Measurements from ENCODE around the gene ERVK3-1. TPM values are rescaled to one million over a fixed set of nuclear protein-coding genes. Genes with fewer than 3 reads are reported as not detected.
"Not testable (repeated sequence)": the region's sequence is repeated elsewhere in the genome, so short reads cannot be mapped to it uniquely, and the experiment has no call there.

The ERVK3-1 gene
- total RNA-seq, 2 donors from 2014 or later, result 39.6 to 54.2 TPM

DNA sequence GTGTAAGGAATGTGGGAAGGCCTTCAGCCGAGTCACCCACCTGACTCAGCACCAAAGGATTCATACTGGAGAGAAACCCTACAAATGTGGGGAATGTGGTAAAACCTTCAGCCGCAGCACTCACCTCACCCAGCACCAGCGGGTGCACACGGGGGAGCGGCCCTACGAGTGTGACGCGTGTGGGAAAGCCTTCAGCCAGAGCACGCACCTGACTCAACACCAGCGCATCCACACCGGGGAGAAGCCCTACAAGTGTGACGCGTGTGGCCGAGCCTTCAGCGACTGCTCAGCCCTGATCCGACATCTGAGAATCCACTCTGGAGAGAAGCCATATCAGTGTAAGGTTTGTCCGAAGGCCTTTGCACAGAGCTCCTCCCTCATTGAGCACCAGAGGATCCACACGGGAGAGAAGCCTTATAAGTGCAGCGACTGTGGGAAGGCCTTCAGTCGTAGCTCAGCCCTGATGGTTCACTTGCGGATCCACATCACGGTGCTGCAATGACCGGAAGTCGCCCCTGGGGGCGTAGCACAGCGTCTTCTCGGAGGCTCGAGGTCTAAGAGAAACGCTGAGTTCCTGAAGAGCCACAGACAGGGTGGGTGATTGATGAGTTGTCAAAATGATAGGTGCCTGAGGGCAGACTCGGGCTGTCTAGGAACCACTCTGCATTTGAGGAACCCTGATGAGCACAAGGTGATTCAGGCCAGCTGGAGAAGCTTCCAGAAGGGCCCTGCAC lies 33.8 kb downstream of the ERVK3-1 start:
- ATAC-seq (no peak), DNase-seq (no peak)
- Histone ChIP-seq H3K4me3 (no peak overlapping the region), H3K9me3 (no peaks in the 10 kb centered on the region), H3K27me3 (no peaks in the 10 kb centered on the region), H3K4me1 (no peaks in the 10 kb centered on the region), H3K36me3 (replicated peaks in 1 of 2; ENCODE audit: insufficient read depth in 1 of 2, low read depth in 2 of 2) (peaks cover 0 to 2% of the 10 kb centered on the region in 2 donors), H3K27ac (no peak overlapping the region)
- no peak for TF ChIP-seq CTCF (IDR thresholded peaks at IDR 0.05)
- no peak for TF ChIP-seq POLR2A (IDR thresholded peaks at IDR 0.05)
- intact Hi-C loops (cut with DNase I), result no loop called here
- WGBS, 2 donors, result 77 to 79% methylated on average over 4 to 29 of the region's 30 CpGs

- 53 to 55% methylated on average over 5 of the region's 5 CpGs for WGBS, 2 donors
Observed at GRCh38 chr19:58345558-58345957, 40.4 kb downstream of the ERVK3-1 start.

DNA sequence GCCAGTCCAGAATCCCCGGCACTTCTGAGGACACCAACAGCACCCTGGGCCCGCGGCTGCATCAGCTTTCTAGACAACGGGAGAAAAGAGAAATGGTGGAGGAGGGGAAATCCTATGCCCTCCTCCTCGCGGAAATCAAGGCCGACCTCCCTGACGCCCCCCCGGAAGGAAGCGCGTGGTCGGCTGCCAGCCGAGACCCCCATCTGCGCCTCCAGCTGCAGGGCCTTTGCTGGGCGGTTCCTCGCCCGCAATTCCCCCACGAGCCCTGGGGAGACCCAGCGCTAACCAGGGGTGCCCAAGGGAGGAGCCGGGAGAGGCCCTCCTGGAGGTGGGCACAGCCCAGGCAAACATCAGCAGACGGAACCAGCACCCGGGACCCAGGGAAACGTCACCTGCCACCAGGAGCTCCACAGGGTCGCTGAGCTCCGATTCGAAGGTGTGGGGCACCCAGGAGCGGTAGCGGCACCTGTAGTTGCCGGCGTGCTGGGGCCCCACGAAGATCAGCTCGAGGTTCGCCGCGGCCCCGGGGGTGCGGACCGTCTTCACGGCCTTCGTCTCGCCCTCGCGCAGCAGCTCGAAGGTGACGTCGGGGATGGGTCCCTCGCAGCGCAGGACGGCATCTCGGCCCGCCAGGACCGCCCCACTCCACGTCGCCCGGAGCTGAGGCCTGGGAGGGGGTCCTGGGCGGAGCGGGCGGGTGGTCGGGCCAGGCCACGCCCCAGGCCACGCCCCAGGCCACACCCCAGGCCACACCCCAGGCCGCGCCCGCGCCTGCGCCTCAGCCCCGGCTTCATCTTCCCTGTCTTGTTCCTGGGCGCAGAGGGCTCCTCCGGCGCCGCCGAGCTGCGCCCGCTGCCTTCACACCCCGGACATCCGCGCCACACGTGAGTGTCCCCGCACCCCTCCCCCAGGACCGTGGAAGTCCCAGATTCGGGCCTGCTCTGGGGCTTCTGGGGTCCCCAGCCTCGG lies 42.1 kb downstream of the ERVK3-1 start:
- intact Hi-C loops (cut with DNase I), result no loop called here
- H3K27ac ChIP-seq, result peak overlapping the region in 2 of 4 donors; percentile 53 to 56
- H3K27me3 ChIP-seq, result peaks cover 0 to 5% of the 10 kb centered on the region in 2 donors
- ATAC-seq (peak; percentile 79), DNase-seq (peak; percentile 37 to 56 (median 42))
- peak overlapping the region; percentile 11 to 22 for H3K4me3 ChIP-seq
- H3K36me3 ChIP-seq (replicated peaks in 1 of 2; ENCODE audit: insufficient read depth in 1 of 2, low read depth in 2 of 2), result no peaks in the 10 kb centered on the region
- no peak for TF ChIP-seq CTCF (IDR thresholded peaks at IDR 0.05)
- peak in 2 of 3 donors; percentile 37 to 42 for TF ChIP-seq POLR2A (IDR thresholded peaks at IDR 0.05)
- peaks cover 18% of the 10 kb centered on the region for H3K4me1 ChIP-seq
- no peaks in the 10 kb centered on the region for H3K9me3 ChIP-seq
- WGBS, 2 donors, result 3 to 13% methylated on average over 20 to 76 of the region's 82 CpGs

More at GRCh38 chr19:58345558-58345957, 40.4 kb downstream of the ERVK3-1 start:
- H3K9me3 ChIP-seq, result no peaks in the 10 kb centered on the region
- no peaks in the 10 kb centered on the region for H3K36me3 ChIP-seq (replicated peaks in 1 of 2; ENCODE audit: insufficient read depth in 1 of 2, low read depth in 2 of 2)
- DNase-seq (no peak), ATAC-seq (no peak)
- H3K4me1 ChIP-seq, result peaks cover 15% of the 10 kb centered on the region
- TF ChIP-seq CTCF (IDR thresholded peaks at IDR 0.05) (no peak), POLR2A (IDR thresholded peaks at IDR 0.05) (no peak)
- H3K27ac ChIP-seq, result no peak overlapping the region
- peaks cover 0 to 5% of the 10 kb centered on the region in 2 donors for H3K27me3 ChIP-seq
- intact Hi-C loops (cut with DNase I), result no loop called here
- no peak overlapping the region for H3K4me3 ChIP-seq

GRCh38 chr19:58348080-58348479 lies 42.9 kb downstream of the ERVK3-1 start:
- H3K36me3 ChIP-seq (replicated peaks in 1 of 2; ENCODE audit: insufficient read depth in 1 of 2, low read depth in 2 of 2); intact Hi-C loops (cut with DNase I); DNase-seq; ATAC-seq; H3K27ac ChIP-seq; H3K9me3 ChIP-seq; H3K27me3 ChIP-seq: not testable (repeated sequence)
- peaks cover 18% of the 10 kb centered on the region for H3K4me1 ChIP-seq
- 14 to 17% methylated on average over 12 of the region's 12 CpGs for WGBS, 2 donors
- peak overlapping the region in 1 of 2 donors; percentile 22 for H3K4me3 ChIP-seq

DNA sequence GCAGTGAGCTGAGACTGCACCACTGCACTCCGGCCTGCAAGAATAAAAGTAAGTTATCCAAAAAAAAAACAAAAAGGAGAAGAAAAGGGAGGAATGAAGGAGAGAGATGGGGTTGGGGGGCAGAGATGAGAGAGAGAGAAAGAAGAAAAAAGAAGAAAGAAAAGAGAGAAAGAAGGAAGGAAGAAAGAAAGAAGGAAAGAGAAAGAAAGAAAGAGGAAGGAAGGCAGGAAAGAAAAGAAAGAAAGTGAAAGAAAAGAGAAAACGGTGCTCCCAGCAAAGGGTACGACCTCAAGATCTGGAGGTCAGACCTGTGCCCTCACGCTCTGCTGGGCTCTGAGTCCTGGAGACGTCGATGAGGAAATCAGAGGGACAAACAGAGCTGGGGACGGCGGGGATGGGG lies 44.4 kb downstream of the ERVK3-1 start:
- no peak overlapping the region for H3K4me3 ChIP-seq
- intact Hi-C loops (cut with DNase I), result no loop called here
- H3K27me3 ChIP-seq, result peaks cover 0 to 5% of the 10 kb centered on the region in 2 donors
- peaks cover 18% of the 10 kb centered on the region for H3K4me1 ChIP-seq
- WGBS, 2 donors, result 36 to 74% methylated on average over 8 of the region's 8 CpGs
- no peaks in the 10 kb centered on the region for H3K36me3 ChIP-seq (replicated peaks in 1 of 2; ENCODE audit: insufficient read depth in 1 of 2, low read depth in 2 of 2)
- no peak overlapping the region for H3K27ac ChIP-seq
- DNase-seq (no peak), ATAC-seq (no peak)
- no peak for TF ChIP-seq POLR2A (IDR thresholded peaks at IDR 0.05)
- no peak for TF ChIP-seq CTCF (IDR thresholded peaks at IDR 0.05)
- H3K9me3 ChIP-seq, result no peaks in the 10 kb centered on the region
